Measurements from ENCODE around the gene DYDC1.
A peak's percentile ranks its signal among the peaks of the same experiment; 100 is the strongest.

Gene DYDC1

DNA sequence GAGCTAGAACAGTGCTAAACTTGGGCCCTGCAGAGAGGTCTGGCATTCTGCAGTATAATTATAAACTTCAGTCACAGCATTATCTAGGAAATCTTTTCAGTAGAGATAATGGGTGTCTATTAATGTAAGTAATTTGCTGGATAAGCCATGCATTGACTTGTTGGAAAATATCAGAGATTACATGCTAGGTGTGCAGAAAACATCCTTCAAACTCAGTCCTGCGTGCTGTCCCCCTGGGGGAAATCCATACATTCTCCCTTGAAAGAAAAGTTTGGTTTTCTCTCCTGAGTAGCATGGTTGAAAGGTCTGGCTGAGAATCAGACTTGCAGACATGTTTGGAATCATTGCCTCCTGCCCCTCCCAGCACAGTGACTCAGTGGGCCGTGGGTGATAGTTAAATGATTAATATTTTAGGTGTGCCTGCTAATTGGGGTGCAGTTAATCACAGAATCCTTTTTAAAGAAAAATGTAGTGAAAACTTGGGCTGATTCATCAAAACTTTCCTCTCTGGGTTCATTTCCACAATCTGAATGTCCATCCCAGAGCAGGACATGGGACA is 37.9 kb upstream of the DYDC1 start:
- no peak overlapping the region for H3K27ac ChIP-seq
- no peak for DNase-seq (ENCODE audit: low spot score)
- CTCF ChIA-PET, result interaction anchor here (0.7 kb wide), 1 partner anchor 113 kb away, joined by 8 read pairs; no protein-coding TSS in a partner anchor
- no peak for TF ChIP-seq CTCF (conservative IDR thresholded peaks at IDR 0.05; ENCODE audit: low read depth)
- POLR2A ChIA-PET (ENCODE audit: low non-redundant PET), result no interaction called here

GRCh38 chr10:80392250-80392649 is 35.7 kb upstream of the DYDC1 start:
- TF ChIP-seq CTCF (conservative IDR thresholded peaks at IDR 0.05; ENCODE audit: low read depth), result no peak
- ChIA-PET CTCF (interaction anchor here (1.3 kb wide), 1 partner anchor 9 kb away, joined by 5 read pairs; no protein-coding TSS in a partner anchor), POLR2A (ENCODE audit: low non-redundant PET) (no interaction called here)
- DNase-seq (ENCODE audit: low spot score), result no peak
- no peak overlapping the region for H3K27ac ChIP-seq

GRCh38 chr10:80390740-80391139 is 34.2 kb upstream of the DYDC1 start:
- no peak for DNase-seq (ENCODE audit: low spot score)
- TF ChIP-seq CTCF (conservative IDR thresholded peaks at IDR 0.05; ENCODE audit: low read depth), result no peak
- ChIA-PET CTCF (interaction anchor here (0.6 to 1.0 kb wide), 3 partner anchors 10 to 117 kb away, joined by 3 to 4 read pairs (median 3); no protein-coding TSS in a partner anchor), POLR2A (ENCODE audit: low non-redundant PET) (no interaction called here)
- H3K27ac ChIP-seq, result no peak overlapping the region

- ChIA-PET CTCF (interaction anchor here (0.5 to 2.3 kb wide), 16 partner anchors 9 to 1435 kb away, joined by 3 to 15 read pairs (median 4); no protein-coding TSS in a partner anchor), POLR2A (ENCODE audit: low non-redundant PET) (no interaction called here)
- DNase-seq (ENCODE audit: low spot score), result peak; percentile 71
- no peak overlapping the region for H3K27ac ChIP-seq
- peak; percentile 71 for TF ChIP-seq CTCF (conservative IDR thresholded peaks at IDR 0.05; ENCODE audit: low read depth)
Observed at GRCh38 chr10:80382989-80383388, 26.4 kb upstream of the DYDC1 start.

DNA sequence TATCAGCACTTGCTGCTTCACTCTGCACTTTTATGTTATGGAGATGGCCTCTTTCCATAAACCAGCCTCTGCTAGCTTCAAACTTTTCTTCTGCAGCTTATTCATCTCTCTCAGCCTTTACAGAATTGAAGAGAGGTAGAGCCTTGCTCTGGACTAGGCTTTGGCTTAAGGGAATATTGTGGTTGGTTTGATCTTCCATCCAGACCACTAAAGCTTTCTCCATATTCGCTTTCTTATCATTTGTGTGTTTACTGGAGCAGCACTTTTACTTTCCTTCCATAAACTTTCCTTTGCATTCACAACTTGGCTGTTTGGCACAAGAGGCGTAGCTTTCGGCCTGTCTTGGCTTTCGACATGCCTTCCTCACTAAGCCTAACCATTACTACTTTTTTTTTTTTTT is 23.6 kb upstream of the DYDC1 start:
- CTCF ChIA-PET, result interaction anchor here (0.7 to 1.0 kb wide), 2 partner anchors 65 to 542 kb away, joined by 3 read pairs; no protein-coding TSS in a partner anchor

GRCh38 chr10:80379701-80380100 is 23.1 kb upstream of the DYDC1 start:
- ChIA-PET POLR2A (ENCODE audit: low non-redundant PET) (no interaction called here), CTCF (interaction anchor here (0.7 to 1.0 kb wide), 2 partner anchors 65 to 543 kb away, joined by 3 read pairs; no protein-coding TSS in a partner anchor)

More for the DNA sequence above, 23.6 kb upstream of the DYDC1 start:
- no peak for TF ChIP-seq CTCF (conservative IDR thresholded peaks at IDR 0.05; ENCODE audit: low read depth)
- no peak overlapping the region for H3K27ac ChIP-seq
- POLR2A ChIA-PET (ENCODE audit: low non-redundant PET), result no interaction called here
- DNase-seq (ENCODE audit: low spot score), result no peak

More at GRCh38 chr10:80379701-80380100, 23.1 kb upstream of the DYDC1 start:
- H3K27ac ChIP-seq, result no peak overlapping the region
- TF ChIP-seq CTCF (conservative IDR thresholded peaks at IDR 0.05; ENCODE audit: low read depth), result no peak
- no peak for DNase-seq (ENCODE audit: low spot score)
